ENCODE results near the gene SLC7A4.
"Not testable (repeated sequence)": the region's sequence is repeated elsewhere in the genome, so short reads cannot be mapped to it uniquely, and the experiment has no call there.

The SLC7A4 gene

GRCh38 chr22:21060363-21060762 lies 28.0 kb upstream of the SLC7A4 start:
- not testable (repeated sequence) for H3K9ac ChIP-seq; H3K27me3 ChIP-seq (ENCODE audit: control insufficient read depth, insufficient read depth, low read length); H3K36me3 ChIP-seq (ENCODE audit: control insufficient read depth, insufficient read depth, low read length); H2AFZ ChIP-seq; H3K79me2 ChIP-seq; H3K4me1 ChIP-seq; H3K4me2 ChIP-seq (ENCODE audit: low read length); H3K9me3 ChIP-seq (ENCODE audit: control insufficient read depth, low read length); H3K27ac ChIP-seq; H3K4me3 ChIP-seq (ENCODE audit: low read depth, low read length)

GRCh38 chr22:21055880-21056319 lies 23.5 kb upstream of the SLC7A4 start:
- Histone ChIP-seq H3K4me2 (ENCODE audit: low read length) (no peak overlapping the region), H3K9ac (no peak overlapping the region), H3K4me1 (no peaks in the 10 kb centered on the region), H3K36me3 (ENCODE audit: control insufficient read depth, insufficient read depth, low read length) (no peaks in the 10 kb centered on the region), H3K9me3 (ENCODE audit: control insufficient read depth, low read length) (no peaks in the 10 kb centered on the region), H3K27me3 (ENCODE audit: control insufficient read depth, insufficient read depth, low read length) (no peaks in the 10 kb centered on the region), H2AFZ (no peak overlapping the region), H3K4me3 (ENCODE audit: low read depth, low read length) (no peak overlapping the region), H3K27ac (no peak overlapping the region), H3K79me2 (no peaks in the 10 kb centered on the region)
- TF ChIP-seq, protein P1, sequence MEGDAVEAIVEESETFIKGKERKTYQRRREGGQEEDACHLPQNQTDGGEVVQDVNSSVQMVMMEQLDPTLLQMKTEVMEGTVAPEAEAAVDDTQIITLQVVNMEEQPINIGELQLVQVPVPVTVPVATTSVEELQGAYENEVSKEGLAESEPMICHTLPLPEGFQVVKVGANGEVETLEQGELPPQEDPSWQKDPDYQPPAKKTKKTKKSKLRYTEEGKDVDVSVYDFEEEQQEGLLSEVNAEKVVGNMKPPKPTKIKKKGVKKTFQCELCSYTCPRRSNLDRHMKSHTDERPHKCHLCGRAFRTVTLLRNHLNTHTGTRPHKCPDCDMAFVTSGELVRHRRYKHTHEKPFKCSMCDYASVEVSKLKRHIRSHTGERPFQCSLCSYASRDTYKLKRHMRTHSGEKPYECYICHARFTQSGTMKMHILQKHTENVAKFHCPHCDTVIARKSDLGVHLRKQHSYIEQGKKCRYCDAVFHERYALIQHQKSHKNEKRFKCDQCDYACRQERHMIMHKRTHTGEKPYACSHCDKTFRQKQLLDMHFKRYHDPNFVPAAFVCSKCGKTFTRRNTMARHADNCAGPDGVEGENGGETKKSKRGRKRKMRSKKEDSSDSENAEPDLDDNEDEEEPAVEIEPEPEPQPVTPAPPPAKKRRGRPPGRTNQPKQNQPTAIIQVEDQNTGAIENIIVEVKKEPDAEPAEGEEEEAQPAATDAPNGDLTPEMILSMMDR (IDR thresholded peaks at IDR 0.05): no peak

DNA sequence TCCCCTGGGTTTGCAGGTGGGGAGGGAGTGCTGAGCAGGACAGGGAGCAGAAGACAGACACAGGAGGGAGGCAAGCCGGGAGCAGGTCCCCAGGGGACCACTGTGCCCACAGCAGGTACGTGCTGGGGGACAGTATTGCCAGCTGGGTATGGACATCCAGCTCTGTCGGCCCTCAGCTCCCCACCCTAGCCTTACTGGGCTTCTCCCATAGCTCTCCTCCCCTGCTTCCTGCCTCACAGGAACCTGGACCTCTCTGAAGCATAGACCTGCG lies 23.1 kb upstream of the SLC7A4 start:
- Histone ChIP-seq H3K4me2 (ENCODE audit: low read length) (no peak overlapping the region), H3K9ac (no peak overlapping the region), H3K4me3 (ENCODE audit: low read depth, low read length) (no peak overlapping the region), H3K4me1 (no peaks in the 10 kb centered on the region), H3K36me3 (ENCODE audit: control insufficient read depth, insufficient read depth, low read length) (no peaks in the 10 kb centered on the region), H3K79me2 (no peaks in the 10 kb centered on the region), H3K27ac (no peak overlapping the region), H3K27me3 (ENCODE audit: control insufficient read depth, insufficient read depth, low read length) (no peaks in the 10 kb centered on the region), H3K9me3 (ENCODE audit: control insufficient read depth, low read length) (no peaks in the 10 kb centered on the region), H2AFZ (no peak overlapping the region)
- TF ChIP-seq, protein P1 (IDR thresholded peaks at IDR 0.05): no peak

DNA sequence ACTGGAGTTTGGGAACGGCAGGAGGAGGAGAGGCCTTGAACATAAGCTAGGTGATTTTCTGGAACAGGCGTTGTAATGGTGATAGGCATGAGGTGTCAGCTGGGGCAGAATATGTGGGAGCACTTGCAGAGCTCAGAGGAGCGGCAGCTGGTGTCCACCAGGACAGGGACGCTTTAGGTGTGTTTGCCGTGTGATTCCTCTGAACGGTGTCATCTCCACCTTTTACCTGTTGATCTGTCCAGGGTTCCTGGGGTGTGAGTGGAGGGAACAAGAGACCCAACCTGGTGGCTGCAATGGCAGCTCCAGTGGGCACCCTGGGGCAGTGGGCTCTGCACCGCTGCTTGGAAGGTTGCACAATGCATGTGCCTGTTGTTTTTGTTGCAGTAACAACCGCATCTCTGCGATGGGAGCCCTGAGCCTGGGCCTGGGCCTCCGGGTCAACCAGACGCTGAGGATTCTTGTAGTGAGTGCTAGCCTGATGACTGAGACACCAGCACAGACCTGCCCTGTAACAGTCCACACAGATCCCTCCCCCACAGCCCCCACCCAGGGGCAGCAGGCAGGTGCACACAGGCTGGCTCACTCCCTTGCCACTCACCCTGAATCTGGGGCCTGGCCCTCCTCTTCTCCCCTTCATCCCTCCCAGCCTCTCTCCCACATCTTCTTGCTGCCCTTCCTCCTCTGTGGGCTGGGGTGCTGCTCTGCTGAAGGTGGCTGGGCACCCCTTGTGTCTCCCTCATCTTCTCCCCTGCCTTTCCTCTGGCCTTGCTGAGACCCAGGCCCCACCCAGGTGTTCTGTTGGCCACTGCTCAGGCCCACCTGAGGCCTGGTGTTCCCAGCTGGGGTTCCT lies 22.6 kb upstream of the SLC7A4 start:
- H3K4me3 ChIP-seq (ENCODE audit: low read depth, low read length): no peak overlapping the region
- no peaks in the 10 kb centered on the region for H3K9me3 ChIP-seq (ENCODE audit: control insufficient read depth, low read length)
- no peaks in the 10 kb centered on the region for H3K27me3 ChIP-seq (ENCODE audit: control insufficient read depth, insufficient read depth, low read length)
- no peaks in the 10 kb centered on the region for H3K4me1 ChIP-seq
- H2AFZ ChIP-seq: no peak overlapping the region
- H3K9ac ChIP-seq: no peak overlapping the region
- no peaks in the 10 kb centered on the region for H3K36me3 ChIP-seq (ENCODE audit: control insufficient read depth, insufficient read depth, low read length)
- no peak overlapping the region for H3K27ac ChIP-seq
- TF ChIP-seq, protein P1 (IDR thresholded peaks at IDR 0.05): no peak
- no peak overlapping the region for H3K4me2 ChIP-seq (ENCODE audit: low read length)
- no peaks in the 10 kb centered on the region for H3K79me2 ChIP-seq

DNA sequence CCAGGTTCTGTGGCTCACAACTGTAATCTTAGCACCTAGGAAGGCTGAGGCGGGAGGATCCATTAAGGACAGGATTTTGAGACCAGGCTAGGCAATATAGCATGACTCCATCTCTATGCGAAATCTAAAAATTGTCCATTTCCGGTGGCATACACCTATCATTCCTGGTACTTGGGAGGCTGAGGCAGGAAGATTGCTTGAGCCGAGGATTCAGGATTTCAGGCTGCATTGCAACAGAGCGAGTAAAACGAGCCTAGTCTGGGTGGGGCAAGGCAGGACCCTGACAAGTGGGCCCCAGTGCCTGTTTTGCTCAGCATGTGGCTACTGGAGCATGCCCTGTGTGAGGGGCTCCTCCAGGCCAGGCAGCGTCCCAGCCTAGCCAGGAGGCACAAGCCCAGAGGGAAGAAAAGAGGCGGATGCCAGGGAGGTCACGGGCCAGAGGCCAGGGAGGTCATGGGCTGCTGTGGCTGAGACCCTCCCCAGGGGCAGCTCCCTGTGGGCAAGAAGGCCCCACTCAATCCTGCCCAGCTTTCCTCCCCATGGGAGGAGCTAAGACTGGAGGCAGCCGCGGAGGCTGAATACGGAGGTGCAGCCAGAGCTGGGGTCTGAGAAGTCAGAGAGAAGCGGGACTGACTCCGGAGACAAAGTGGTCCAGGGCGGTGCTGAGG lies 21.8 kb upstream of the SLC7A4 start:
- H3K4me3 ChIP-seq (ENCODE audit: low read depth, low read length): no peak overlapping the region
- no peak overlapping the region for H2AFZ ChIP-seq
- H3K4me2 ChIP-seq (ENCODE audit: low read length): no peak overlapping the region
- no peak overlapping the region for H3K9ac ChIP-seq
- no peak overlapping the region for H3K27ac ChIP-seq
- TF ChIP-seq, protein P1 (IDR thresholded peaks at IDR 0.05): no peak
- H3K27me3 ChIP-seq (ENCODE audit: control insufficient read depth, insufficient read depth, low read length): no peaks in the 10 kb centered on the region
- H3K9me3 ChIP-seq (ENCODE audit: control insufficient read depth, low read length): no peaks in the 10 kb centered on the region
- H3K4me1 ChIP-seq: no peaks in the 10 kb centered on the region
- no peaks in the 10 kb centered on the region for H3K36me3 ChIP-seq (ENCODE audit: control insufficient read depth, insufficient read depth, low read length)
- H3K79me2 ChIP-seq: no peaks in the 10 kb centered on the region

All from parathyroid adenoma (tissue), 2 donors.